Bronchial epithelial cell (primary cell): ENCODE data around the gene WDSUB1. TPM values are rescaled to one million over a fixed set of nuclear protein-coding genes. Genes with fewer than 3 reads are reported as not detected.

Experiments
- DNase-seq: peaks from one replicate; pipeline ENCODE4 v3.0.0-alpha.2; 2010; ENCODE audit warnings: low read depth
- FAIRE-seq: peaks from 2 replicates; lab custom pipeline; 2011; peaks lifted over from hg19 to GRCh38; lab: Jason Lieb, UNC
- H3K27me3 ChIP-seq: 2 replicates; pipeline ENCODE4 v1.5.1; 2011; ENCODE audit warnings: low read length; ENCODE audit not compliant: control insufficient read depth, insufficient read depth
- H3K36me3 ChIP-seq: 2 replicates; pipeline ENCODE4 v1.5.1; 2011; ENCODE audit warnings: low read length; ENCODE audit not compliant: control insufficient read depth, insufficient read depth
- H3K4me3 ChIP-seq: 2 replicates; pipeline ENCODE4 v1.5.1; 2011; ENCODE audit warnings: mild to moderate bottlenecking, low read depth, low read length, control low read depth
- total RNA-seq: library from RNA; depleted of rRNA; stranded (reverse); fragments of >200 nt; gene quantifications from 2 replicates; pipeline ENCODE4 v1.2.1, GENCODE V29; 2014
- TF ChIP-seq, protein P1 (sequence below): IDR thresholded peaks from 2 replicates; pipeline ENCODE4 v1.5.1; 2011; ENCODE audit warnings: mild to moderate bottlenecking, moderate library complexity, low read length, control low read depth, inconsistent platforms; ENCODE audit not compliant: insufficient read depth, severe bottlenecking

Gene WDSUB1
- total RNA-seq, 1 donor from 2014 or later = 16.1 TPM

DNA sequence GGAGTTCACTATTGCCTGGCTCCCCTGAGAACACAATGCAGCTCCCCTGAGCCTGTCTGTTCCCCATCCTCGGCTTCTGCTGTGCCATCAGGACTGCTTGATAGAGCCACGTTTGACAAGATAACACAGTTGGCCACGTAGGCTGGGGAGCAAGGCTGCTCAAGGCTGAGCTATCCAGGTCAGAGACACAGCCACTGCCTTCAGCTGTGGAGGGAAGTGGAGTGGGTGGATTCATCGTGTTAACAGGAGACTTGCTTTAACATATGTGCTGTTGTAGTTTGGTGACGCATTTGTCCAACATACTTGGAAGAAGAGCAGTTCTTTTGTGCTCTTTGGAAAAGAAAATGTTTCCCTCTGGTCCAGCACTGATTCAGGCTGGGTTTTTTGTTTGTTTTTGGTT lies 68.8 kb downstream of the WDSUB1 start:
- no peak for DNase-seq
- no peak for FAIRE-seq
- H3K4me3 ChIP-seq = no peak overlapping the region
- no peaks in the 10 kb centered on the region for H3K27me3 ChIP-seq
- H3K36me3 ChIP-seq = peaks cover 33% of the 10 kb centered on the region
- TF ChIP-seq, protein P1, sequence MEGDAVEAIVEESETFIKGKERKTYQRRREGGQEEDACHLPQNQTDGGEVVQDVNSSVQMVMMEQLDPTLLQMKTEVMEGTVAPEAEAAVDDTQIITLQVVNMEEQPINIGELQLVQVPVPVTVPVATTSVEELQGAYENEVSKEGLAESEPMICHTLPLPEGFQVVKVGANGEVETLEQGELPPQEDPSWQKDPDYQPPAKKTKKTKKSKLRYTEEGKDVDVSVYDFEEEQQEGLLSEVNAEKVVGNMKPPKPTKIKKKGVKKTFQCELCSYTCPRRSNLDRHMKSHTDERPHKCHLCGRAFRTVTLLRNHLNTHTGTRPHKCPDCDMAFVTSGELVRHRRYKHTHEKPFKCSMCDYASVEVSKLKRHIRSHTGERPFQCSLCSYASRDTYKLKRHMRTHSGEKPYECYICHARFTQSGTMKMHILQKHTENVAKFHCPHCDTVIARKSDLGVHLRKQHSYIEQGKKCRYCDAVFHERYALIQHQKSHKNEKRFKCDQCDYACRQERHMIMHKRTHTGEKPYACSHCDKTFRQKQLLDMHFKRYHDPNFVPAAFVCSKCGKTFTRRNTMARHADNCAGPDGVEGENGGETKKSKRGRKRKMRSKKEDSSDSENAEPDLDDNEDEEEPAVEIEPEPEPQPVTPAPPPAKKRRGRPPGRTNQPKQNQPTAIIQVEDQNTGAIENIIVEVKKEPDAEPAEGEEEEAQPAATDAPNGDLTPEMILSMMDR = no peak

DNA sequence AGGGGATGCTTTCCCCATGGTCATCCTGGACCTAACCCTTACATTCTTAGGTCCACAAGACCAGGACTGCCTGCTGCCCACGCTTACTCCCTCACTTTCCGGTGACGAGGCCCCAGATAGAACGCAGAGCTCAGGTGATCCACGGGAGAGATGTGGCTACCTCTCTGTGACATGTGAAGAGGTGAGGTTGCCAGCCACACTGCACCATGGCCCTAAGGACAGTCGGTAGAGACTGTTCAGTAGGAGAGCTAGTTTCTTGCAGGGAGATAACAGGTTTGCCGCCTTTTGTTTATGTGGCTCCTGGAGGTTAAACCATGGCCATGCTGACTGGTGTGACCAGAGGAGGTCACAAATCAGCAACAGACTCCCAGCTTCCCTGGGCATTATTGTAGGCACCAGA lies 71.4 kb downstream of the WDSUB1 start:
- no peak overlapping the region for H3K4me3 ChIP-seq
- TF ChIP-seq, protein P1 = no peak
- DNase-seq (no peak), FAIRE-seq (no peak)
- H3K27me3 ChIP-seq = no peaks in the 10 kb centered on the region
- H3K36me3 ChIP-seq = peaks cover 35% of the 10 kb centered on the region

DNA sequence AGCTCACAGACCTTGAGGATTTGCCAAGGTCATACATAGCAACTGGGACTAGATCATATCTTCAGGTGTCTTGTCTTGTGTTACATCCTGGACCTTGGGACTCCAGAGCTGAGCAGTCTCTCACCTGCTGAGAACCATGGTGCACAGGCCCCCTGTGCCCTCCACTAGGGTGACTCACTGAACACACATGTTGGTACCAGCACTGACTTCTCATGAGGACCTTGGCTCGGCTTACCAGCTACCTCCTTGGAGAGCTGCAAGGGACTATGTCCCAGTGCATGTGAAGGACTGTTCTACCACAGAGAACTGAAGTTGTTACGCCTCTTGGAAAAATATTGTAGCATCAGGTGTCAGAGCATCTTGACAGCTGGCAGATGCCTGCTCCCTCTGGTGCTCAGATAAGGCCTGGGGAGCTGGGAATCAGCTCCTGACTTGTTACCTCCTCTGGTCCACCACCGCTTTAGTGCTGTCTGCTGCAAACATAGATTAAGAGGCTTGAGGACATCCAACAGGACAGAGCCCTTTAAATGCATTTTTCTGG lies 72.1 kb downstream of the WDSUB1 start:
- FAIRE-seq (no peak), DNase-seq (peak; percentile 22)
- no peaks in the 10 kb centered on the region for H3K27me3 ChIP-seq
- TF ChIP-seq, protein P1 = no peak
- H3K4me3 ChIP-seq = no peak overlapping the region
- peaks cover 34% of the 10 kb centered on the region for H3K36me3 ChIP-seq

DNA sequence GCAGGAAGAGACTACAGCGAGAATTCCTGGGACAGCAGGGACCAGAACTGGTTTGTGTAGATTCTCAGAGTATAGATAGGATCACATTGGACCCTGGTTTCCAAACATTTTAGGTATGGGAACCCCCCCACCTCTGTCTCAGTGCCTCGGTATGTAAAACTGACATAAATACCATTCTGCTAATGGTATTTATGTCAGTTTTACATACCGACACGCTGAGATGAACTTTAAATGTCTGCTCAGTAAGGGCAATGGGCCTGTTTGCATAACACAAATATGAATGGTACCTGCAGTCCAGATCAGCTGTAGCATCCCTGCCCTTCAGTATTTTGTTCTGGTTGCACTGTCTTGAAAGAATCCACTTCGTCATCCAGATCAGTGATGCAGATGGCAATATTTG lies 73.2 kb downstream of the WDSUB1 start:
- DNase-seq (no peak), FAIRE-seq (no peak)
- Histone ChIP-seq H3K36me3 (peaks cover 30% of the 10 kb centered on the region), H3K4me3 (no peak overlapping the region), H3K27me3 (no peaks in the 10 kb centered on the region)
- TF ChIP-seq, protein P1 = no peak

DNA sequence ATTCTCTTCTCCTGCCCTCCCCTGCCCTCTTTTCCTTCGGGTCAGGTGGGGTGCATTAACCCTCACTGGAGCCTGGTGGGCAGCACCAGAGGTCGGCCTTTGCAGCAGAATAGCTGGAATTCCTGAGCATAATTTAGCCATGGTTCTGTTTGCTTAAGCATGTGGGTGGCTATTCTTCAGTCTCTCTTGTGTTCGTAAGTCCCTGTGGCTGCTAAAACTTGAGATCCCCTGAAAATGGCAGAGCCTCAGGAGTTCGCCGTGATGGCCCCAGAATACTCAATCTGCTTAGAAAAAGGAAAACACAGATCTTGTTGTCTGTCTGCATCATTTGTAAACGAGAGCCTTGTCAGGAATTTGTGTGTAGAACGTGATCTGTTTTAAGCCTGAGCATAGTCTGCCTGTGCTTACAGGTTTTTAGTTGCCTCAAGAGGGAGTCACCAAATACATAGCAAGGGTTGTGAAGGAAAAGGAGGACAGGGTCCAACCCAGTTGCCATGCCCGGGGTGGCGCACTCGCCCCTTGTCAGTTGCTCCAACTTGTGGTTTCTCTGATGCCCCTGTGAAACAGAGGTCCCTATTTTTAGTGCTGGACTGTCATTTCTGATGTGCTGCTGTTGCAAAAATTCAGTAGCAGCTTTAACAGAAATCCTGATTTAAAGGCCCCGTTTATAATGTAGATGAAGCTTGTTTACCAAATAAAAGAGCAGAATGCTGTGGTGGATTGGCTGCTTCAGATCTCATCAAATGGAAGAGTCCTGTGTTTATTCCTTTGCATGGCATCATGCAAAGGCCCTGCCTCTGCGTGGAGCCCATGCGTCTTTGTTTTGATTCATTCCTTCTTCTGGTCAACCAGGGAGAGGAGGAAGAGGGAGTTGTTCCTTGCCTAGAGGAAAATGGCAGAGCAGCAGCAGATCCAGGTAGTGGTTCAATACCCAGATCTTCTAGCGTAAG lies 74.8 kb downstream of the WDSUB1 start:
- TF ChIP-seq, protein P1 = no peak
- H3K36me3 ChIP-seq = peaks cover 24% of the 10 kb centered on the region
- FAIRE-seq (no peak), DNase-seq (no peak)
- no peak overlapping the region for H3K4me3 ChIP-seq
- H3K27me3 ChIP-seq = no peaks in the 10 kb centered on the region
